Activated CD4-positive, alpha-beta T cell treated with anti-CD3 and anti-CD28 coated beads, Interleukin-2, amount 50 U/mL, for 24 hours (primary cell): ENCODE data around the gene RCCD1.

ENCODE experiments used
- DNase-seq, 2 donors: peaks; one replicate each; pipeline ENCODE4 v3.0.0-alpha.2; 2020; ENCODE audit warnings: low read depth in 1 of 2, low spot score in 1 of 2

RCCD1 gene

DNA sequence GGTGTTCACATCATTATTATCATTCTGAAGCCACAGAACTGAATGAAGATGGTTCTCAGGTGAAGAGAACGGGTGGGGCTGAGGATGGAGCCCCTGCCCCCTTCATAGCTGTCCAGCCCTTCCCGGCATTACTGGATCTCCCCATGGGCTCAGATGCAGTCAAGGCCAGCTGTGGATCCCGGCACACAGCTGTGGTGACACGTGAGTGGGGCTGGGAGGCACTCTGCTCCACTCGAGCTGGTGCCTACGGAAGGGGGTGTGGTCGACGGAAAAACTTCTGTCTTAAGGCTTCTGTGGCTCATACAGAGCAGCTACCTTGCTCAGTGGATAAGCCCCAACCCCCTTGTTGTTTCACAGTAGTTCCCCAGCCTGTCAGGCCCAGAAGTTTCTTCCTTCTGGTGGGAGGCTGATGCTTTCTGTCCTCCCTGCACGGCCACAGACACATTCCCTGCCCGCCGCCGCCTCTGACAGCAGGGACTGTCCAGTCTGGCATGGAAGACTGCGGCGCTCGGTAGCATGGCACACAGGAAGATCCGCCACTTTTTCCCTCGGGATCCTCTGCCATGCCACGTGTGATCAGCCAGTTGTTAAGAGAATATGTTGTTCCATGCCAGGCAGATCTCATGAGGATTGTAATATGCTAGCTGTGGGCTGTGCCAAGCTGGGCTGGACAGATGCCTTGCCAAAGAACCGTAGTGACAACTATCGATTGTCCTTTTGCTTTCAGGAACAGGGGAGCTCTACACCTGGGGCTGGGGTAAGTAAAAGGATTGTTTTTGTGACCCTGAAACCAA, 5.8 kb downstream of the RCCD1 start:
- no peak for DNase-seq

DNA sequence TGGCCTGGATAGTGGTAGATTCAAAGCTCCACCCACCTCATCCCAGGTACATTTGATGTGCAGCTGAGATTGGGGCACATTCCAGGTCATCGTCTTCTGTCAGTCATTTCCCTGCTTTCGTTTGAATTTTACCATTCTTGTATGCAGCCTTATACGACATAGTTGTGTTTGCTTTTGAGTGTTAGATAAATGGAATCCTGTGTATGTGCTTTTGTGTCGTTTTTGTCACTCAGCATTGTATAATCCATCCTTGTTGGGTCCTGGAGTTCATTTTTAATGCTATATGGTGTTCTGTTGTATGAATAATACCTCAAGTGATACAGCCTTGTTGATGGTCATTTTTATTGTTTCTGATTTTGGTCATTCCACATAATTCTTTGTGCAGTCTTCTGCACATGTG, 7.3 kb downstream of the RCCD1 start:
- DNase-seq: no peak

DNA sequence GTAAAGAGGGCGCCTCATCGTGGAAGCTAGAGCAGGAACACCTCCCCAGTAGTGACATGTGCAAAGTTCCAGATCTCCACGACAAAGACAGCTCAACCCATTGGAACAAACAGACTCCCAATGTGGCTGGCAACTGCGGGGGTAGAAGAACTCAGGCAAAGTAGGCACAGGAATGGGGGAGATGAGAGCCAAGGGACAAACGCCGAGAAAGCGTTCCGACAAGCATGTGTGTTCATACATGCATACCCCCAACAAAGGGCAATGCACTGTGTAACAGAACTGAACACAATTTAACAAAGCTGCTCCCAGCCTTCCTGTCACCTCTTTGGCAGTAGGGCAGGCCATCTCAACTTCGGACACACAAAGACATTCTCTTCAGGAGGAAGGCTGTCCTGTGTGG, 11.6 kb downstream of the RCCD1 start:
- no peak for DNase-seq

DNA sequence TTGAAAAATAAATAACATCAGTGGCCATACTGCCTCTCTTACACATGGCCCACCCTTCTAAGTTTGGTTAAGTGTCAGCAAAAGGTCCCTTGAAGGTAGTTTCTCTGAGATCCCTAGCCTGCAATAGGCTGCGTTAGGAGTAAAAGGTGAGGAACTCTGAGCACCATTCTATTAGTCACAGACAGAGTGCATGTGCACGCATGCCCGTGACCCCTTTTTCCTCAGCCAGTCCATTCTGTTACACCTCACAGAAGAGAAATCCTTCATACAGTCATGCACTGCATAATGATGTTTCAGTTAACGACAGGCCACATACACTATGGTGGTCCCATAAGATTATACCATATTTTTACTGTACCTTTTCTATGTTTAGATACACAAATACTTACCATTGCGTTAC, 12.5 kb downstream of the RCCD1 start:
- no peak for DNase-seq

DNA sequence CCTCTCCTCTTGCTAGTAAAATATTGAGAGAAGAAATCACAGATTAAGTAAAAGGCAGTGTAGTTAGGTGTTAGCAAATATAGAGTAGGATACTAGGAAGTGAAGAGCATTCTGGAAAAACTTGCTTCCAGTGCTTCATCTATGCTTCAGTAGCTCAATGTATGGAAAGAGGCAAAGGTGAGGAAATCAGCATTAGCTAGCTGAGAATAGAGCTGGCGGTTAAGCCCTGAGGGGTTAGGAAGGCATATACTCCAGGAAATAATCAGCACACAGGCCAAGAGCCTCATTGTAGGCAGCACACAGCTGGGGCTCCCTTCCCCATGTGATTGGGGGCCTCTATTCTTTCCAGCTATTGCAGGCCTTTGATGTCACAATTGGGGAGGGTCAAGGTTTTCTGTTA, 13.8 kb downstream of the RCCD1 start:
- DNase-seq: no peak

DNA sequence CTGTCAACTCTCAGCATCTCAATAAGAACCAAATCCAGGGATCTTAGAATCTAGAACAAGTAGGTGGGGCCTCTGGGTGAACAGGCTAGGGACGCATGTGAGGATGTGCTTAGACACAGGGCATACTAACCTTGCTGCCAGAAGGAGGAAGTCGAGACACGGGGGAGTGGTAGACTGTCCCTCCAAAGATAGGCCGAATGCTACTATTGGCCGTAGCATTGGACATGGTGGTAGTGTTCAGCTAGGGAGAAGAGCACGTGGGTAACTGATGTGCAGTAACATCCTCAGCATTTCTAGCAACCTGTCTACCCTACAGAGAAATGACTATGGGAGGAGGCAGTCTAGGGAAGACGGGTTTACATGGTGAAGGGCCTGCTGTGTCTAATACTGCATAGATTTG, 15.6 kb downstream of the RCCD1 start:
- no peak for DNase-seq

DNA sequence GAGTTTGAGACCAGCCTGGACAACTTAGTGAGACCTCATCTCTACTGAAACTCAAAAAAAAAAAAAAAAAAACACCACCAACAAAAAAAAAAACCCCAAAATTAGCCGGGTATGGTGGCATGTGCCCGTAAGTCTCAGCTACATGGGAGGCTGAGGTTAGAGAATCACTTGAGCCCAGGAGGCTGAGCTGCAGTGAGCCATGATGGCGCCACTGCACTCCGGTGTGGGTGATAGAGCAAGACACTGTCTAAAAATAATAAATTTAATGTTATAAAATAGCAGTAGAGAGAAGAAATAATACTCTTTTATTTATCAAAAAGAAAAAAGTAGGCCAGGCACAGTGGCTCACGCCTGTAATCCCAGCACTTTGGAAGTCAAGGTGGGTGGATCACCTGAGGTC, 17.4 kb downstream of the RCCD1 start:
- no peak for DNase-seq

DNA sequence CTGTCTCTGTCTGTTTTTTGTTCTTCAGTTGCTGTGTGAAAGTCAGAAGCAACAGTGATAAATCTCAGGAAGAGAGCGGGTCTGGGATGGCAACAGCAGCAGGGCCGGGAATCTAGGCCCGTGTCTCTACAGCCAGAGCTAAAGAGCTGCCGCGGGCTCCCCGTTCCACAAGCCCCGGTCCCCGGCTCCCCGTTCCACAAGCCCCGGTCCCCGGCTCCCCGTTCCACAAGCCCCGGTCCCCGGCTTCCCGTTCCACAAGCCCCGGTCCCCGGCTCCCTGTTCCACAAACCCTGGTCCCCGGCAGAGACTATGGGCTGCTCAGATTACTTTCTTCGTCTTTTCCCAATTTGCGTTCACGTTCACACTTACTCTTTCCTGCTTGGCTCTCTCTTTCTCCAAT, 19.5 kb downstream of the RCCD1 start:
- DNase-seq: no peak

DNA sequence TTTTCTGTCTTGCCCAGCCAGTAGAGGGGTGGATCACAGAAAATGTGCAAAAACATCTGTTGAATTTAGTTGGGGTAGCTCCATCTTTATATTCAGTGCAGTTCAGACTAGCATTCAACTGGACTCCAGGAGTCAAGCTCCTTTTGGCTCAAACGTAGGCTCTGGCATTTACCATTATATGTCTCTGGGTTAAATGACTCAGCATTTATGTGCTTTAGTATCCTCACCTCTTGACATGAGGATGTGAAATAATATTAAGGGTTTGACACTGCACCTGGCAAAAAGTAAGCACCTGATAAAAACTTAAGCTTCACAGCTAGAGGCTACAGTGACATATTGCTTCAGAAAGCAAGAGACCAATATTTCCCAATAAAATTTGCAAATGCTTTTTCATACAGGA, 24.9 kb downstream of the RCCD1 start:
- DNase-seq: no peak

DNA sequence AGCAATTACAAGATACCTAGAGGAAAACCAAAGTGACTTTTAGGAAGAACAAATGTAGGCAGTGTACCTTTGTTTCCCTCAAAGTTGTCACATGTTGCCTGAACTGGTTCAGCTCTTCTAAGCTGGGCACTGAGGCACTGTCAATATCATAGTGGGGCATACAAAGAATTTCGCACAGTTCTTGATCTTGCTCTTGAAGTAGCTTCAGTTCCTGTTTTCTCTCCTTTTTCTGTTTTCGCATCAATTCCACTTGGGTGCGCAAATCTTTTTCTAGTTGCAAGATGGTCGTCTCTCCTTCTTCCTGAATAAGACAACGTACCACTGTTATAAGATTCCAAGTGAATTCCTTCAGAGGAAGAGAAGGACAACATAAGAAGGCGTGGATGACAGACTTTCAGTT, 27.0 kb downstream of the RCCD1 start:
- DNase-seq: no peak

DNA sequence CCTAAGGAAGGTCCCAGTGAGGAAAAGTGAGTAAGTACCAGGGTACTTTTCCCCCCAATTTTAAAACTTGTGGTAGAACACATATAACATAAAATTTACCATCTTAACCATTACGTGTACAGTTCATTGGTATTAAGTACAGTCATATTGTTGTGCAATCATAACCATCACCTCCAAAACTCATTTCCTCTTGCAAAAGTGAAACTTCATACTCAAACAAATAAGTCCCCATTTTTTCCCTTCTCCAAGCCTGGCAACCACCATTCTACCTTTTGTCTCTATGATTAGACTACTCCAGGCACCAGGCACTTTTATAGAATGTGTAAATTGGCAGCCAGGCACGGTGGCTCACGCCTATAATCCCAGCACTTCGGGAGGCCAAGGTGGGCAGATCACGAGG, 27.5 kb downstream of the RCCD1 start:
- no peak for DNase-seq

DNA sequence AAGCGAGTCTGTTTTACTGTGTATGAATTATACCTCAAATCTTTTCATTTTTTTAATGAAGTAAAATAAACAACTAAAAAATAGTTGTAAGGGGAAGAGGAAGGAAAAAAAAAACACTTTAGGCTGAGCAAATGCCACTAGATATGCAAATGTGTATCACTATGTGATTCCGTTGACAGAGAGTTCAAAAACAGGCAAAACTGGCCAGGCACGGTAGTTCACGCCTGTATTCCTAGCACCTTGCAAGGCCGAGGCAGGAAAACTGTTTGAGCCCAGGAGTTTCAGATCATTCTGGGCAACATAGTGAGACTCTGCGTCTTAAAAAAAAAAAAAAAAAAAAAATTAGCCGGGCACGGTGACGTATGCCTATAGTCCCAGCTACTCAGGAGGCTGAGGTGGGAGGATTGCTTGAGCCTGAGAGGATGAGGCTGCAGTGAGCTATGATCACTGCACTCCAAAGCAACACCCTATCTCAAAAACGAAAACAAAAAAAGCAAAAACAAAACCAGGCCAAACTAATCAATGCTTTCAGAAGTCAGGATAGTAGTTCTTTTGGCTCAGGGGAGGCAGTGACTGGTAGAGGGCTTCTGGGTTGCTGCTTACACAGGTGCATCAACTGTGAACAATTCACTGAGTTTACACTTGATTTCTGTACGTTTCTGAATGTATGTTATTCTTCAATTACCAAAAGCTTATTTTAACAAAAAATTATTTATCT, 32.3 kb downstream of the RCCD1 start:
- DNase-seq: no peak

DNA sequence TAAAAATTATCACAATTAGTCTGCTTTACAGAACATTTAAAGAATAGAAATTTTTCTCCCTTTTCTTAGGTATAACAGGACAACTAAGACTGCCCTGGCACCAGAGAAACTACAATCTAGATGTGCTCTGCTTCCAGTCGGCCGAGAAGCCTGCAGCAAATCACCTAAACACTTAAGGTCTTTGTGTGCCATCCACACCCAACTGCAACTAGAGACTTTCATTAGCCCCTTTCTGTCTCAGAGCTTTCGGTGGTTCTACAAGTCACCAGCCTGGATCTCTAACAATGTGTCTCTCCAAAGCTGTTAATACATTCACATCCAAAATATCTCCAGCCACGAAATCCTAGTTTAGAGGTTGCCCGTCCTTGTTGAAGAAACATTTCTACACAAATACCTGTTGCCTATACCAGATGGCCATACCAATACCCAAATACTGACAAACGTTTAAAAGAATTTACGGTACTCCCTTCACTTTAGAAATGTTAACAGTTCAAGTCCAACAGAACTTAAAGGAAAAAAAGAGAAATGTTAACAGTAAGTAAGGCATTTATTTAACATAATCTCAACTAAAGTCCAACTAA, 33.0 kb downstream of the RCCD1 start:
- DNase-seq: no peak

DNA sequence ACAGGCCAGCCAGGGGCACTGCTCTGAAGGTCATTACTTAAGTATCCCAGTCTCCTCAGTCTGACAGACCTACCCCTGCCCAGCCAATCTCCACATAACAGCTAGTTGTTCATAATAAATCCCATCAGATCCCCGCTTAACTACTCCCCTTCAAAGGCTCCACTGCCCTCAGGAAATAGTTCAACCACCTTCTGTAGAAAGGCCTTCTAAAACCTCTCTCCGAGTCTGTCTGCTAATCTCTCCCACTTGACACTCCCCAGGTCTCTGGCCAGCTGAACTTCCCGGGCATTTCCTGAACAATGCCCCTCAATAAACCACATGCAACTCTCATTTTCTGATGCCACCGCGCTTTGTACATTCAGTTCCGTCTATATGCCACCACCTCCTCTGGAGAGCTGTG, 33.6 kb downstream of the RCCD1 start:
- DNase-seq: no peak

DNA sequence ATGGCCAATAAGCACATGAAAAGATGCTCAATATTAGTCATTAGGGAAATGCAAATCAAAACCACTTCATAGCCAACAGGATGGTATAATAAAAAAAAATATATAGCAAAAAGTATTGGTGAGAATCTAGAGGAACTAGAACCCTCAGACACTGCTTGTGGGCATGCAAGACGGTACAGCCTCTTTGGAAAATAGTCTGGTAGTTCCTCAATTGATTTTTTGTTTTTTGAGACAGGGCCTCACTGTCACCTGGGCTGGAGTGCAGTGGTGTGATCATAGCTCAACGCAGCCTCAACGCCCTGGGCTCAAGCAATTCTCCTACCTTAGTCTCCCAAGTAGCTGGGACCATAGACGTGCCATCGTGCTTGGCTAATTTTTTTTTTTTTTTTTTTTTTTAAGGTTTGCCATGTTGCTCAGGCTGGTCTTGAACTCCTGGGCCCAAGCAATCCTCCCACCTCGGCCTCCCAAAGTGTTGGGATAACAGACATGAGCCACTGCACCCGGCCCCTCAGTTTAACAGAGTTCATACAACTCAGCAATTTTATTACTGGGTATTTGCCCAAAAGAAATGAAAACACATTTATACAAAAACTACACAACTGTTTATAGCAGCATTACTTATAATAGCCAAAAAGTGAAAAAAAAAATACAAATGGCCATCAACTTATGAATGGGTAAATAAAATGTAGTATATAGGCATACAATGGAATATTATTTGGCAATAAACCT, 34.5 kb downstream of the RCCD1 start:
- no peak for DNase-seq

DNA sequence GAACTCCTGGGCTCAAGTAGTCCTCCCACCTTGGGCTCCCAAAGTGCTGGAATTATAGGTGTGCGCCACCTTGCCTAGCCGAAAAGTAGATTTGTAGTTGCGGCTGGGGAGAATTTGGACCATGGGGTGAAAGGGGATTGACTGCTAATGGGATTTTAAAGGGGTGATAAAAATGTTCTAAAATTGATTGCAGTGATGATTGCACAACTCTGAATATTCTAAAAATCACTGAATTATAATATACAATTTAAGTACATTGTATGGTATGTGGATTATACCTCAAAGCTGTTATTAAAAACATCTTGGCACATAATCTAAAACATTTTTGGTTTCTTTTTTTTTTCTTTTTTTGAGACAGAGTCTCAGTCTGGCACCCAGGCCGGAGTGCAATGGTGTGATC, 35.8 kb downstream of the RCCD1 start:
- no peak for DNase-seq

DNA sequence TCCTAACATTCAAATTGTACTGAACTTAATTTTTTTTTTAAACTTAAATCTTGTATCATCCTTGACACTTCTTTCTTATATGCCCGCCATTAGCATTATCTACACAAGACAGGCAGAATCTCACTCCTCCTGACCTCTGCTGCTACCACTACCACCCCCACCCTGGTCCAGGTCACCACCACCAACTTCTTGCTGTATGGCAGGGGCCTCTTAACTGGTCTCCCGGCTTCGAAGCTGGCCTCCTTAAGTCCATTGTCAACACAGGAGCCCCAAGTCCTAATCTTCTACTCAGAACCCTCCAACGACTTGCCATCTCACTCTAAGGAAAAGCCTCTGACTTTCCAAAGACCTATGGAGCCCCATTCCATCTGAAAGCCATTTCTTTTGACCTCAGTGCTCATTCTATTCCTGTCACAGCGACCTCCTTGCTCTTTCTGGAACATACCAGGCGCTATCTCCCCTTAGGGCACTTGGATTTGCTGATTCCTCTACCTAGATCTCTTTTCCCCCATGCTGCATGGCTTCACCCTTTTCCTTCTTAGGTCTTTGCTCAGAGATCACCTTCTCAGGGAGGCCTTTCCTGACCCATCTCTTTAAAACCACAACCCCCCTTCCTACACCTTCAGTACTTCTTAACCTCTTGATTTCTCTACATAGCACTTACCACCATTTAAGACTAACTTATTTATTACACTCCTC, 37.1 kb downstream of the RCCD1 start:
- no peak for DNase-seq

DNA sequence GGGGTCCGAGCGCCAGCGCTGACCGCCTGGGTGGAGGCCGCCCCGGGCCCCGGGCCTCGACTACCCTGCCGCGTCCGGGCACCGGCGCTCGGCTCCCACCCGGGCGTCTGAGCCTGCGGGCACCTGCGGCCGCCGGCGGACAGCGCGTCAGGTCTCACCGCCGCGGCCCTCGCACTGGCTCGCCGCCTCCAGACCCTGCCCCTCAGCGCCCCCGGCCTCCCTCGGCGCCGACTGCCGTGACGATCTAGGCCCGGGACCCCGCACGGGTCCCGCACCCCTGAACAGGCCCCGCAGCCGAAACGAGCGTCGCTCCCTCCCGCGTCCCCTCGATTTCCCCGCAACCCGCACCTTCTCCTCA, 39.4 kb downstream of the RCCD1 start:
- DNase-seq: no peak

DNA sequence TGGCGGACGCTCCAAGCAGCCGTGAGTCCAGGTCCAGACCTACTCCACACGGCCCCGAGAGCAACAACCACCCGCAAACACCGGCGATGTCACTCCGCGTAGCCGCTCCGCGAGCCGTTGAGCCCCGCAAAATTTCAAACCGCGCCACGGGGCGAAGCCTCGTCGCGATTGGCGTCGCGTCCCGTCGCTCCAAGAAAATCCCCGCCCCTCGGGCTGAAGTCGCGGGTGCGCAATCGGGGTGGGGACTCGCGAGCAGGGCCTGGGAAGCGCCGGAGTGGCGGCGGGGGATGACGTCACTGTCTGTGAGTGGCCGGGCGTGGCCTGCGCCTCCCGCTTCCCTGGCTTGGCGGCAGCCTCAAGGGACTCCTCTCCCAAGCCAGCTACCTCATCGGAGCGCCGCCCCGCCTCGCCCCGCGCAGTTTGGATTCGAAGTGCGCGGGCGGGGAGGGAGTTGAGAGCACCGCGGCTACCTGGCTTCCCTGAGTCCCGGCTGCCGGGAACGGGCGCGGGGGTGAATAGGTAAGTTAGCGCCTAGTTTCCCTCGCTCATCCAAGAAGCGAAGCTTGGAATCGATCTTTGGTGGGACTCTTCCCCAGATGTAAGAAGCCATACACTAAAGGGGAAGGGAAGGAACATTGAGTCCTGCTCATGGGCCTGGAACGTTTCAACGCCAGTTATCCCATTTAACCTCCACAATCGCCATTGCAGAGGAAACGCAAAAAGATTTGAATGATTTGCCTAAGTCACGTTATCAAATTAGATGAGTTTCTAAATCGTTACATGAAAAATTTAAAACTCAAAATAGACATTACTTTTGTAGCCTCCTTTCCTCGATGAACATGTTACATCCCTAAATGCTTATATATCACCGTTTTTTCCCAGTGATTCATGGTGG, 40.0 kb downstream of the RCCD1 start, which contains the start of gene PRC1:
TSS of gene PRC1 (minus strand) at position 119 of the 895 bp plus-strand sequence. CDS start at position 1, 118 bp downstream.
- peak; percentile 92 to 93 for DNase-seq

DNA sequence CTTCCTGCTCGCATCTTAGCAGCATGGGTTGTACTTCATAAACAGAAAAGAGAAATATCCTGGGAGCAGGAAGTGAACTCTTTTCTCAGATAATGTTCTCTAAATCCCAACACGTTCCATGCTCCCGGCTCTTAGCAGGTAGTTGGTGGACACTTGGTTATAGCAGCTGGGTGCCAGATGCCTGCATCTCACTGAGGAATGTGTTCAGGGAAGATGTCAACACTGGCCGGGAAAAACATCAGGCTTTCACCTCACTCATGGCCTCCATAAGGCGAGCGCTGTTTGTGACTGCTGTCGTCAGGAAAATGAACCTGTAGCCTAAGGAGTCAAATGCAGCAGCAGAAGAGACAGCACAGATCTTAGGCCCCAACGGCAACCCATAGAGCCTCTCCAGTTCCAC, 44.1 kb downstream of the RCCD1 start:
- DNase-seq: no peak
